ENCODE results near the gene MYO6. TPM values are rescaled to one million over a fixed set of nuclear protein-coding genes. Genes with fewer than 3 reads are reported as not detected.

Gene MYO6
- total RNA-seq, 2 donors from 2014 or later, result 3.6 to 5.9 TPM

DNA sequence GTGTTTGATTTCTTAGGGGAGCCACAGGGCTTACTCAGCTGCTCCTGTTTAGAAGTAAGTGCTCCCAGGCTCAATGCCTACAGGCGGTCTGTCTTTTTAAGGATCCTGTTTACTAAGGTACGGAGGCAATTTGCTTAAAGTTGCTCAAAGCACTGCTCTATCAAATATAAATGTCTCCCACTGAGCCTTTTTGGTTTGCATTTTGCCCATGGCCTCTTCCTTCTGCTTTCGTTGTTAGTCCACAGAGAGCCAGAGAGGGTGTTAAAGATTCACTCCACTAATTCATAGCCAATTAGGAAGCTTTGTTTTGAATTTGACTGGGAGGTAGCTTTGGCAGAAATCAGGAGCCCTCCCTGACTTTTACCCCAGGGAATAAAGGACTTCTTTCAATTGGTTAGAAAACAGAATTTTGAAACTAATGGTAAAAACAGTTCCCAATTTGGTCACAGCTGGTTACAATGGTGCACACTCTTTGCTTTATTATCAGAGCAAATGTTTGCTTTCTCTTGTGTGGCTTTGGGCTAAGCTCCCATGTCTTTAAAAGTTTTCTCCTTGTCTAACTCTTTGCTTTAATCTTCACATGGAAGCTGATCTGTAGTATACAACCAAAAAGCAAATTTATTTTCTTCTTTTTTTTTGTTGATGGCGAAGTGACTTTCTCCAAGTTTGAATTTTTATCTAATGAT, 197.2 kb downstream of the MYO6 start:
- Histone ChIP-seq H3K4me1 (no peaks in the 10 kb centered on the region), H3K27ac (no peak overlapping the region), H3K27me3 (no peaks in the 10 kb centered on the region), H3K4me3 (no peak overlapping the region), H3K36me3 (no peaks in the 10 kb centered on the region), H3K9me3 (no peaks in the 10 kb centered on the region)
- no peak for DNase-seq (ENCODE audit: low spot score)
- TF ChIP-seq, protein P1, sequence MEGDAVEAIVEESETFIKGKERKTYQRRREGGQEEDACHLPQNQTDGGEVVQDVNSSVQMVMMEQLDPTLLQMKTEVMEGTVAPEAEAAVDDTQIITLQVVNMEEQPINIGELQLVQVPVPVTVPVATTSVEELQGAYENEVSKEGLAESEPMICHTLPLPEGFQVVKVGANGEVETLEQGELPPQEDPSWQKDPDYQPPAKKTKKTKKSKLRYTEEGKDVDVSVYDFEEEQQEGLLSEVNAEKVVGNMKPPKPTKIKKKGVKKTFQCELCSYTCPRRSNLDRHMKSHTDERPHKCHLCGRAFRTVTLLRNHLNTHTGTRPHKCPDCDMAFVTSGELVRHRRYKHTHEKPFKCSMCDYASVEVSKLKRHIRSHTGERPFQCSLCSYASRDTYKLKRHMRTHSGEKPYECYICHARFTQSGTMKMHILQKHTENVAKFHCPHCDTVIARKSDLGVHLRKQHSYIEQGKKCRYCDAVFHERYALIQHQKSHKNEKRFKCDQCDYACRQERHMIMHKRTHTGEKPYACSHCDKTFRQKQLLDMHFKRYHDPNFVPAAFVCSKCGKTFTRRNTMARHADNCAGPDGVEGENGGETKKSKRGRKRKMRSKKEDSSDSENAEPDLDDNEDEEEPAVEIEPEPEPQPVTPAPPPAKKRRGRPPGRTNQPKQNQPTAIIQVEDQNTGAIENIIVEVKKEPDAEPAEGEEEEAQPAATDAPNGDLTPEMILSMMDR (IDR thresholded peaks at IDR 0.05), result no peak

DNA sequence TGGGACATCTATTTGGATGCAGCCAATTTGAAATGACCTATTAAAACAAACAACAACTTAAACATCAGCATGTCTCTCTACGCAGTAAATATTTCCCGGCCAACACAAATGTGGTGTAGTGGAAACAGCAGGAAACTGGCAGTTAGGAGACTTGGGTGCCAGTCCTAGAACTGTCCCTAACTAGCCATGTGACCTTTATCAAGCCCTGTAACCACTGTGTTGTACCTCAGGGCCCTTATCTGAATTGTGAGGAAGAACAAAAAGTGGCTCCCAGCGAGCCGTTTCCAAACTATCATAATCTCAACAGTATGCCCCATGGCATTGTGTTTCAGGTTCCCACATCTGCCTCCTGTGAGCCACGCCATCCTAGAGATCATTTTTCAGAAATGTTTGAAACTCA, 198.9 kb downstream of the MYO6 start:
- H3K4me3 ChIP-seq, result no peak overlapping the region
- H3K27me3 ChIP-seq, result no peaks in the 10 kb centered on the region
- H3K4me1 ChIP-seq, result peaks cover 0 to 9% of the 10 kb centered on the region in 2 donors
- TF ChIP-seq, protein P1 (IDR thresholded peaks at IDR 0.05), result no peak
- DNase-seq (ENCODE audit: low spot score), result no peak
- H3K27ac ChIP-seq, result no peak overlapping the region
- no peaks in the 10 kb centered on the region for H3K36me3 ChIP-seq
- no peaks in the 10 kb centered on the region for H3K9me3 ChIP-seq

DNA sequence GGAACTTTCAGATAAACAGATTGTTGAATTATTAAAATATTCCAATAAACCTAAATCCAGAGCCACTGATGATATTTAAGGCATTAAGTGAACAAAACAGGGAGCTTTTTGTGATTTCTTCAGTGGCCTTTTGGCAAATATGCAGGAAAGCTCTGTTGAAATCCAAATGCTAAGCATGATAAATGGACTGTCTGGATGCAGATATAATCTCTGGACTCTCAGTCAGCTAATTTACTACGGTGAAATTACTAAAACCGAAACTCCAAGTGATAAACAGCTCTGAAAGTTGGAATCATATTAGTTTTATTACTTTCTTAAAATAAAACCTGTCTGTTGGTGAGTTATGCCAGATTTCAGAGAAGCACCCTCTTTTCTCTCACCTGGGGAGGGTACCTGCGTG, 203.1 kb downstream of the MYO6 start:
- DNase-seq (ENCODE audit: low spot score), result no peak
- Histone ChIP-seq H3K36me3 (no peaks in the 10 kb centered on the region), H3K27ac (no peak overlapping the region), H3K4me1 (peaks cover 0 to 9% of the 10 kb centered on the region in 2 donors), H3K4me3 (no peak overlapping the region), H3K27me3 (no peaks in the 10 kb centered on the region), H3K9me3 (no peaks in the 10 kb centered on the region)
- TF ChIP-seq, protein P1 (IDR thresholded peaks at IDR 0.05), result no peak

DNA sequence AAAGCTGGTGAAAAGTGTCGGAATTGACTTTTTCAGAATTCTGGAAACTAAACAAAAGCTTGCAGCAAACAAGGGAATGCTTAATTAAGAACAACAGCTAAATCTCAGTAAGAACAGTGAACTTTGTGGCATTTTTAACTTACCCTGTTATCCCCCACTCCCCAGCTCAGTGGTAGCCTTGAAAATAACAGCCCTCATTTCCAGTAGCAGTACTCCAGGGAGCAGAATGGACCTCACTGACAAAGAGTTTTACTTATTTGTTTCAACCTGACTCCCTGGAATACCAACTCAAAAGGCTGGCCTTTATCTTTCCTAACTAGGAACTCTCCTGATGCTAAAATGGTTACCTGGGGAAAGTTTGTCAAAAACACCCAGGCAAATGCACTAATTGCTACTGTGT, 214.5 kb downstream of the MYO6 start:
- Histone ChIP-seq H3K27me3 (no peaks in the 10 kb centered on the region), H3K27ac (no peak overlapping the region), H3K9me3 (no peaks in the 10 kb centered on the region), H3K36me3 (no peaks in the 10 kb centered on the region), H3K4me3 (no peak overlapping the region), H3K4me1 (no peaks in the 10 kb centered on the region)
- no peak for DNase-seq (ENCODE audit: low spot score)
- TF ChIP-seq, protein P1 (IDR thresholded peaks at IDR 0.05), result no peak

DNA sequence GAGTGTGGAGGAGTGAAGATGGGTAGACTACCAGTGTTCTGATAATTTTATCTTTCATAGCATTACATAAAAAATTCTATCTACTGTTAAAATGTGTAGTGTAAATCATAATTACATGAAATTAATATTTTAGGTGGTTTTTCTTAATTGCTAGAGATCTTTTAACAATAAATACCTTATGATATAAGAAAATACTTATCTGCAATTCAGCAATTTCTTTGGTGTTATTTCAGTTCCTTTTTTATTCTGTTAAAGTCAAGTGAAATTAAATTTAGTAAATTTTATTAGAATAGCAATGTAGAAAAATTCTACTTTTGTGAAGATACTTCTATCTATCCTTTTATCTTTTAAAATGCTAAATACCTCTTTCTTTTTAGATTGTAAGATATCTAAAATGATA, 219.1 kb downstream of the MYO6 start:
- TF ChIP-seq, protein P1 (IDR thresholded peaks at IDR 0.05), result no peak
- Histone ChIP-seq H3K27me3 (no peaks in the 10 kb centered on the region), H3K27ac (no peak overlapping the region), H3K4me1 (no peaks in the 10 kb centered on the region), H3K9me3 (no peaks in the 10 kb centered on the region), H3K4me3 (no peak overlapping the region), H3K36me3 (no peaks in the 10 kb centered on the region)
- DNase-seq (ENCODE audit: low spot score), result no peak

Other genes starting within 250 kb of the MYO6 start
- gene SENP6, start 147.4 kb upstream of the MYO6 start, total RNA-seq, result 10 to 100 TPM; 54.6 to 59.8 TPM

Data from right atrium auricular region (tissue), 2 donors.